GM19239 (cell line): ENCODE results near the gene ZNF607.
"Not testable (repeated sequence)": the region's sequence is repeated elsewhere in the genome, so short reads cannot be mapped to it uniquely, and the experiment has no call there.

Experiments
- DNase-seq: peaks from one replicate; pipeline ENCODE4 v3.0.0; 2011; ENCODE audit warnings: low spot score; ENCODE audit not compliant: insufficient read length
- FAIRE-seq: peaks from 2 replicates; lab custom pipeline; 2011; peaks lifted over from hg19 to GRCh38; lab: Jason Lieb, UNC

The ZNF607 gene

DNA sequence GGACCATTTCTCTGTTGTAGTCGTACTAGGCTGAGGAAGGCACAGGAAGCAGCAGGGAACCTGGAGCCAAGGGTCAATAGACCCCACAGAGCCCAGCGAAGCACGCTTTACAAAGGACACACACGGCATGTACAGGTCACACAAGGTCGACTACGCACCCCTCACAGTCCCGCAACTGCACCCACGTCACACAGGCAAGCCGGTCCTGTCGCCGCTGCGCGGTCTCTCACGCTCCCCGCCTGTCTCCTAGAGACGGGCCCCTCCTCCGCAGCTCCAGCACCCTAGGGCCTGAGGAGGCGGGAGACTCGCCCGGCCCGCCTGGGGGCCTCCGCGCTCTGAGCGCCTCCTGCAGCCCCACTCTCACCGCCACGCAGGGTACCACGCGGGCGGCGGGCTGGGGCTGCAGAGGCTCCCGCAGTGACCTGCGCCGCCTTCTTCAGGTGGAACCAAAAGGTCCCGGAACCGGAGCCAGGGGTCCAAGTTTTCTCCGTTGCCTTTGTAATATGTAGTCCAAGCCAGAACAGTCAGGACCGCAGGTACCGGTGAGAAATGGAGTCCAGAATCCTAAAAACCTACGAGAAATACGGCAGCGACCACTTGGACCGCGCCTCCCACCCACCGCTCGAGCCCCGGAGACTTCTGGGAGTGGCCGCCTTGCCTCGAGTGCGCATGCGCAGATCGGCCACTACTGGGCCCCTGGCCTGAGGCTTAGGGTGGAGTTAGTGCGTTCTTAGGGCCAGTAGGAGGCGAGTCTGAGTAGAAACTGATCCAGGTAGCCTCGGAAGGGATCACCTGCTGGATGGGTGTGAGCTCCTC is at the start of gene ZNF607:
Gene ZNF607 (minus strand): TSS at position 651 of the 816 bp plus-strand sequence. CDS start 8,143 bp downstream, outside the sequence.
- DNase-seq (peak; percentile 87), FAIRE-seq (peak; percentile 94)

DNA sequence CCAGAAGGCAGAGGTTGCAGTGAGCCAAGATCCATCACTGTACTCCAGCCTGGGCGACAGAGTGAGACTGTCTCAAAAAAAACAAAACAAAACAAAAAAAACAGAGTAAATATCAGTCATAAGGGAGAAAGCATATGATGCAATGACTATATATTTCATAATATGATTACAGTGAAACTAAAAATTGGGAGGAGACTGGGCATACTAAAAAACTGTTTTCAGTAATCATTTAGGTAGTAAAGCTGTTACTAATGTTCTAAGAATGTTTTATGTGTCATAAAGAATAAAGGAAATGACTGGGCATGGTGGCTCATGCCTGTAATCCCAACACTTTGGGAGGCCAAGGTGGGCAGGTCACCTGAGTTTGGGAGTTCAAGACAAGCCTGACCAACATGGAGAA is 43.9 kb upstream of the ZNF607 start:
- FAIRE-seq (no peak), DNase-seq (no peak)

DNA sequence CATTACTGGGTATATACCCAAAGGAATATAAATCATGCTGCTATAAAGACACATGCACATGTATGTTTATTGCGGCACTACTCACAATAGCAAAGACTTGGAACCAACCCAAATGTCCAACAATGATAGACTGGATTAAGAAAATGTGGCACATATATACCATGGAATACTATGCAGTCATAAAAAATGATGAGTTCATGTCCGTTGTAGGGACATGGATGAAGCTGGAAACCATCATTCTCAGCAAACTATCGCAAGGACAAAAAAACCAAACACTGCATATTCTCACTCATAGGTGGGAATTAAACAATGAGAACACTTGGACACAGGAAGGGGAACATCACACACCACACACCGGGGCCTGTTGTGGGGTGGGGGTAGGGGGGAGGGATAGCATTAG is 38.1 kb upstream of the ZNF607 start:
- DNase-seq, FAIRE-seq: not testable (repeated sequence)

DNA sequence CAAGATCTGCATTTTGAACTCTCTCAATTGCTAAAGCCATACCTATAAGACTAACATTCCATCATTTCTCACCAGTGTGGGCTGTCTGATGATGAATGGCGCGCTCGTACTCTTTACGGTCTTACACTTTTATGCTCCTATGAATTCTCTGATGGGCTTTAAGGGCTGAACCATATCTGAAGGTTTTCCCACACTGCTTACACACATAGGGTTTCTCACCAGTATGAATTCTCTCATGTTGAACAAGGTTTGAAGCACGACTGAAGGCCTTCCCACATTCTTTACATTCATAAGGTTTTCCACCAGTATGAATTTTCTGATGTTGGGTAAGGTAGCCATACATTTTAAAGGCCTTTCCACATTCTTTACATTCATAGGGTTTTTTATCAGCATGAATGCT is 18.8 kb upstream of the ZNF607 start:
- DNase-seq (no peak), FAIRE-seq (no peak)

GRCh38 chr19:37725181-37725580 is 5.6 kb upstream of the ZNF607 start:
- no peak for FAIRE-seq
- no peak for DNase-seq

DNA sequence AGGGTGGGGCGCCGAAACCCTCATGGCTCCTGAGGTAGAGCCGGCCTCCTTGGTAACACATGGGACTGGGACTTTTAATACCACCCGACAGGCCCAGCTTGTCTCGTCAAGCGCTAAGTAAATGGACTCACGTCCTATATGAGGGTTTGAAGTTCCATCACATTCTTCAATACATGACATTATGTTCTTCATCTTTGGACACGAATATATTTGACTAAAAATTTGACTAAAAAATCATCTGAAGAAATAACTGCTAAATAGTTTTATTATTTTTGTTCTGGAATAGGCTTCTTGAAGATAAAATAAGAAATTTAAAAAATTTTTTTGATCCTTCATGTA is 335 bp upstream of the ZNF607 start:
- no peak for DNase-seq
- FAIRE-seq, result no peak

DNA sequence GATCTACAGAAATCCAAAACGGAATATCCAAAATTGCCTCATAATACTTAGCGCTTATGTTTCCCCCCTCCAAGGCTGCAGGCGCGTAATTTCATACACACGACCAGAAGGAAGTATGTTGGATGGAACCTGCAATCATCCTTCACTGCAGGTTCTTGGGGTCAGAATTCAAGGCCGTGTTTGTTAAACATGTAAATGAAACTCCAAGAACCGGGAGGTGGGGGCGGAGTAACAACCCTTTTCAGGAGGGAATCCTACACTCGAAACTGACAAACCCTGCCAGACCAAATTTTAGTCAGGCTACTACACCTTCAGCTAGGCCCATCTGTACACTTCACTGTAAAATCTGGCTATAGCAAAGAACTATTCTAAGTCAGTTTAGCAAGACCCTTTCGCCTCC is 1.3 kb downstream of the ZNF607 start:
- no peak for FAIRE-seq
- DNase-seq, result no peak

- DNase-seq (no peak), FAIRE-seq (no peak)
Observed at GRCh38 chr19:37716140-37716539, 3.4 kb downstream of the ZNF607 start.

DNA sequence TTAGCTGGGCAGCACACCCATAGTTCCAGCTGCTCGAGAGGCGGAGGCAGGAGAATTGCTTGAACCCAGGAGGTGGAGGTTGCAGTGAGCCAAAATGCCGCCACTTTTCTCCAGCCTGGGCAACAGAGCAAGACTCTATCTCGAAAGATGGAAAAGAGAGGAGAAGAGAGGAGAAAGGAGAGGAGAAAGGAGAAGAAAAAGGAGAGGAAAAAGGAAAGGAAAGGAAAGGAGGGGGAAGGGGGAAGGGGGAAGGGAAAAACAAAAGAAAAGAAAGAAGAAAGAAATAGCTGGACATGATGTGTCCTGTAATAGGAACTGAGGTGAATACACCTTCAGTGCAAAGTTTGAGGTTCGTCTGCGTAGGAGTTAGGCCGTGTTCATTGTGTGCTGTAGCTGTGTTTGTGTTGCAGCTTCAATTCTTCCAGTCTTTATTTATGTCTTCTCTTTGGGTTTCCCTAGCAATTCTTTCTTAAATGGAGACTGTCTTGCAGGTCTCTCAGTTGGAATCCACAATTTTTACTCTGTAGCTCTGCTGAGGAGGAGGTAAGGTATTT is 13.4 kb downstream of the ZNF607 start:
- DNase-seq, result no peak
- no peak for FAIRE-seq

- FAIRE-seq, result no peak
- no peak for DNase-seq
Observed at GRCh38 chr19:37699057-37699456, 20.5 kb downstream of the ZNF607 start.

DNA sequence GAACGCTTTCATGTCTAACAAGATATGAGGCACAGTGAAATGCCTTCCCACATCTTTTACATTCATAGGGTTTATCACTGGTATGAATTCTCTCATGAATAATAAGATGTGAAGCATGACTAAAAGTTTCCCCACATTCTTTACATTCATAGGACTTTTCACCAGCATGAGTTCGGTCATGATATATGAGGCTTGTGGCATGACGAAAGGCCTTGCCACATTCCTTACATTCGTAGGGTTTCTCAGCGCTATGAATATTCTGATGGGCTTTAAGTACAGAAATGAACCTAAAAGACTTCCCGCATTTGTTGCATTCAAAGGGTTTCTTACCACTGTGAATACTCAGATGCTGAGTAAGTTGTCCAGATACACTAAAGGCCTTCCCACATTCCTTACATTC is 21.3 kb downstream of the ZNF607 start:
- FAIRE-seq (no peak), DNase-seq (no peak)

GRCh38 chr19:37695144-37695899 is 24.2 kb downstream of the ZNF607 start:
- no peak for DNase-seq
- no peak for FAIRE-seq

DNA sequence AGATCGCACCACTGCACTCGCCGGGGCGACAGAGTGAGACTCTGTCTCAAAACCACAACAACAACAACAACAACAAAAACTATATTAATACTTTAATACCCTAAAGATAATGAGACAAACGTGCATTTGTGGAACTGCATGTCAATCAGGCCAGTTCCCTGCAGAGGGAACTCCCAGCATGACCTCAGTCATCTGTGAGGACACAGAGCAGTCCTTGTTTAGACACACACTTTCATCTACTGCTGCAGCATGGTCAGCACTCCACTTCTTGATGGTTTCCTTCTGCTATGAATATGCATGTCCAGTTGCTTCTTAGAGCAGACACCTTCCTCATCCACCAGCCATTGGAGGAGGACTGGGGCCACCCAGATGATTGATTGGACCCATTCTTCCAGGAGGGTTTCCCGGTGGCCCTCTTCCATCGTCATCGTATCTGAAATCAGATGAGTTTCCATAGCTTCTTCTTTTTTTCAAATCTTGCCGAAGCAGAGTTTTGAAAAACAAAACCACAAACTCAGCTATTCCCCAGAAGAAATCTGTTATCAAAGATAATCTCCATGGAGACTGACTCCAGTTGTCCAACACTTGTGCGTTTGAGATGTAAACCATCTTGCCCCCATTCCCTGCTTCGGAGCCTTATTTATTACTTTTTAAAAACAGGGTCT is 26.5 kb downstream of the ZNF607 start:
- FAIRE-seq, result no peak
- DNase-seq, result no peak

GRCh38 chr19:37691881-37692504 is 27.6 kb downstream of the ZNF607 start:
- no peak for FAIRE-seq

GRCh38 chr19:37683520-37683919 is 36.0 kb downstream of the ZNF607 start:
- no peak for FAIRE-seq
- DNase-seq, result no peak

More at GRCh38 chr19:37691881-37692504, 27.6 kb downstream of the ZNF607 start:
- peak; percentile 16 for DNase-seq

DNA sequence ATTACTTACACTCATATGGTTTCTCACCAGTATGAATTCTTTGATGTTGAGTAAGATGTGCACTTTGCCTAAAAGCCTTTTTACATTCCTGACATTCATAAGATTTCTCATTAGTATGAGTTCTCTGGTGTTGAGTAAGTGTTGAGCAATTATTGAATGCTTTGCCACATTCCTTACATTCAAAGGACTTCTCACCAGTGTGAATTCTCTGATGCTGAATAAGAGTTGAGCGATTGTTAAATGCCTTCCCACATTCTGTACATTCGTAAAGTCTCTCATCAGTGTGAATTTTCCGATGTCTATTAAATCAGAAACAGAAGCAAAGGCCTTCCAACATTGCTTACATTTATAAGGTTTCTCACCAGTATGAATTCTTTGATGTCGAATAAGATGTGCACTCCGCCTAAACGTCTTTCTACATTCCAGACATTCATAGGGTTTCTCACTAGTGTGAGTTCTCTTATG is 50.1 kb downstream of the ZNF607 start:
- FAIRE-seq (no peak), DNase-seq (no peak)

GRCh38 chr19:37657157-37657556 is 62.4 kb downstream of the ZNF607 start:
- not testable (repeated sequence) for FAIRE-seq, DNase-seq

DNA sequence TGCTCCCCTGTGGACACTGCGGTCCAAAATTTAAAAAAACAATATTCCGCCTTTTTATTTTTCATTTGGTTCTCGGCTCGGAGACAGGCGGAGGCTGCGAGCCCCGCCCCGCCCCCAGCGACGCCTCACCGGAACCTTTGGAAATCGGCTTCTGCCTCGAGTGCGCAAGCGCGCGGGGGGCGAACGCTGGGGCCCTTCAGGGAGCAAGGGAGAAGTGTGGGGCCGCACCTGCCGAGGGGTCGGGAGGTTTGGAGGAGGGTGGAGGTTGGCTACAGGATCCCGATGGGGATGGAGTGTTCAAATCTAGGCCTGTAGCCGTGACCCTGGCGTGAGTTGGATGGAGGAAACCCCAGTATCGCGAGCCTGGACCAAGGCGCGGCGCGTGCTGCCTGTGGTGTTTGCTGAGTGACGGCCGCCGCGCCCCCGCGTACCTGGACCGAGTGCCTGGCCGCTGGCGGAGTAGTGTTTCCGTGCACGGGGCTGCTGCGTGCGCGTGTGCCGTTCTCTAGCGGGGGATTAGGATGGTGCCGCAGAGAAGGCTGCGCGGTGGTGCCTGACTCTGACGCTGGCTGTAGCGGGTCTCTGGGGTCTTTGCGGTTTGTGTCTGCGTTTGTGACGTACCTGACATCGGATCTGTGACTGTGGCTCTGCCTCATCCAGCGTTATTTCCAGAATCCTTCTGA is 63.7 kb downstream of the ZNF607 start:
- DNase-seq, result peak; percentile 58
- FAIRE-seq, result peak; percentile 55

- peak; percentile 83 for FAIRE-seq
- DNase-seq, result peak; percentile 44
Observed at GRCh38 chr19:37655301-37655688, 64.3 kb downstream of the ZNF607 start, which contains the start of gene ZFP30. Gene ZFP30 (minus strand): TSS chr19:37655465. CDS start chr19:37647822, 7,643 bp downstream.
